ENCODE measurements around the gene IREB2.

IREB2 gene

DNA sequence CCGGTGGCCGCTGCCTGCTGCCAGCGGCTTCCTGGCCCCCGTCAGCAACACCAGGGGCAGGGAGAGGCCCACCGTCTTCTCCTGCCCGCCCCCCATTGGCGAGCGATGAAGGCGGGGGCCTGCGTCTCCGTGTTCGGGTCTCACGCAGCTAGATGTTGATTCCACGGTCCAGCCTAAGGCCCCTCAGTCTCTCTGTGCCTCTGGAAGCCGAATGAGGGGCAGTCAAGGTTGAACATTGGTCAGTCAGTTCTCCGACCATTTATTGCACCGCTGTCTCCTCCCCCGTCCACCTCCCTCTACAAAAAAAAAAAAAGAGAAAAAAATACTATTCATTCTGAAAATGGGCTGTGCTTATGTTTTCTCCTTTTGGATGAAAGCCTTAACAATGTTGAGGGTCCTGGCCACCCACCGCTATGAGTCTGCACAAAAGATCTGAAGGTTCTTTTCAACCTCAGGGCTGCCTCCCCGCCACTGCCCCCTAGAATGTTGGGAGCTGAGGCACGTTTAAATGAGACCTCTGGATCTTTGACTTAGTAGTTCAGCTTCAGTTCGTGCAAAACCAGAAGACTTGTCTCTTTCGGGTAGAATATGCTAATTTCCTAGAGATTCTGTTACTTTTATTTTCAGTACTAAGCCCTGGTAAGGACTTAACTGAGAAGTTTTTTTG lies 736 bp downstream of the IREB2 start:
- no peak for DNase-seq (ENCODE audit: low read depth)
- TF ChIP-seq, protein P1, sequence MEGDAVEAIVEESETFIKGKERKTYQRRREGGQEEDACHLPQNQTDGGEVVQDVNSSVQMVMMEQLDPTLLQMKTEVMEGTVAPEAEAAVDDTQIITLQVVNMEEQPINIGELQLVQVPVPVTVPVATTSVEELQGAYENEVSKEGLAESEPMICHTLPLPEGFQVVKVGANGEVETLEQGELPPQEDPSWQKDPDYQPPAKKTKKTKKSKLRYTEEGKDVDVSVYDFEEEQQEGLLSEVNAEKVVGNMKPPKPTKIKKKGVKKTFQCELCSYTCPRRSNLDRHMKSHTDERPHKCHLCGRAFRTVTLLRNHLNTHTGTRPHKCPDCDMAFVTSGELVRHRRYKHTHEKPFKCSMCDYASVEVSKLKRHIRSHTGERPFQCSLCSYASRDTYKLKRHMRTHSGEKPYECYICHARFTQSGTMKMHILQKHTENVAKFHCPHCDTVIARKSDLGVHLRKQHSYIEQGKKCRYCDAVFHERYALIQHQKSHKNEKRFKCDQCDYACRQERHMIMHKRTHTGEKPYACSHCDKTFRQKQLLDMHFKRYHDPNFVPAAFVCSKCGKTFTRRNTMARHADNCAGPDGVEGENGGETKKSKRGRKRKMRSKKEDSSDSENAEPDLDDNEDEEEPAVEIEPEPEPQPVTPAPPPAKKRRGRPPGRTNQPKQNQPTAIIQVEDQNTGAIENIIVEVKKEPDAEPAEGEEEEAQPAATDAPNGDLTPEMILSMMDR (IDR thresholded peaks at IDR 0.05; ENCODE audit: control insufficient read depth, insufficient read depth, low read depth, low read length, missing control alignments), result peak; percentile 46

DNA sequence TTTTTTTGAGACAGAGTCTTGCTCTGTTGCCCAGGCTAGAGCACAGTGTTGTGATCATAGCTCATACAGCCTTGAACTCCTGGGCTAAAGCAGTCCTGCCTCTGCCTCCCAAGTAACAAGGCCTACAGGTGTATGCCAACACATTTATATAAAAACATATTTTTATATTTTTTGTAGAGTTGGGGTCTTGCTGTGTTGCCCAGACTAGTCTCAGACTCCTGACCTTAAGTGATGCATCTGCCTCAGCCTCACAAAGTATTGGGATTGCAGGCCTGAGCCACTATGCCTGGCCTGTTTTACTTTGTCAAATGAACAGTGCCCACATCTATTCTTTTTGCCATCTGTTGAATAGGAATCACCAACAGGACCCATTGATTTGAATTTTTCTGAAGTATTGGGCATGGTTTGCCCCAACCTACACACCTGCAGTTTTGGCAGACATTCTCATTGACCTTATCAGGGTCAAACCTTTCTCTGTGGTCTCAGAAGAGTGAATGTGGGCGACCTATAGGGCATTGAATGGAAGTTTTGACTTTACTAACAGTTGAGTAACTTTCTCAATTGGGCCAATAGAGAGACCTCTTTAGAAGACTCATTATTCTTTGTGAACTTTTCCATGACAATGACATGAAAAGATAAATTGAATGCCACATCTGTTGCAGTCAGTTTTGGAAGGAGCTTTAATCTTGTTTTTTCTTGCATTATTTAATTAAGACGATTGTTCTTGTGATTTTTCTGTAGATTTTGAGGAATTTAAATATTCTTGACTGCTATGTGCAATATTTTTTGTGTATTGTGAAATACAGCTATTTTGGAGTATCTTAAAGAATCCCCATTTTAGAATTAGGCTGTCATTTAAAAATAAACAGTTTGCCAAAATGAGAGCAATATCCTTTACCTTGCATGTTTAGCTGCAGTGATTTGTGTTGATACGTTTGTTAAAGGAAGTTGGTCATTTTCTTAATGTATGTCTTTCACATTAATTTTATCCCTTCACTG lies 2.7 kb downstream of the IREB2 start:
- TF ChIP-seq, protein P1 (IDR thresholded peaks at IDR 0.05; ENCODE audit: control insufficient read depth, insufficient read depth, low read depth, low read length, missing control alignments), result no peak
- no peak for DNase-seq (ENCODE audit: low read depth)
- H3K4me3 ChIP-seq (ENCODE audit: control insufficient read depth, low read depth, low read length), result no peak overlapping the region

More for the DNA sequence above, 736 bp downstream of the IREB2 start:
- H3K4me3 ChIP-seq (ENCODE audit: control insufficient read depth, low read depth, low read length), result peak overlapping the region; percentile 97

DNA sequence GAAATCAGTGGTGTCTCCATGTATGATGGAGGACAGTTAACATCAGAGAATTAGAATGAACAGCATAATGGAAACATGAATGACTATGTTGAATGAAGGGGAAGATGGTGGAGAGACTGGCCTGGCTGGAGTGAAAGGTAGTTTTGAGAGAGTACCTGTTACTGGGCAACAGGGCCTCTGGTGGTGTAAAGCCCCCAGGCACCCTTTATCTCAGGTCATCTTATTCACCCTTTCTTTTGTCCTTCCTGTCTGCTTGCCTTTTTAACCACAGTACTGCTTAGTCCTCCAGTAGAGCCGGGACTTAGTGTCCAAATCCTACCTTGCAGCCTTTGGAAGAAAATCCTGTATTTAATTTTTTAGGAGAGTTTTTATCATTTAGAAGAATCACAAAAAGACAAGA lies 6.2 kb downstream of the IREB2 start:
- TF ChIP-seq, protein P1 (IDR thresholded peaks at IDR 0.05; ENCODE audit: control insufficient read depth, insufficient read depth, low read depth, low read length, missing control alignments), result no peak
- no peak overlapping the region for H3K4me3 ChIP-seq (ENCODE audit: control insufficient read depth, low read depth, low read length)
- no peak for DNase-seq (ENCODE audit: low read depth)

DNA sequence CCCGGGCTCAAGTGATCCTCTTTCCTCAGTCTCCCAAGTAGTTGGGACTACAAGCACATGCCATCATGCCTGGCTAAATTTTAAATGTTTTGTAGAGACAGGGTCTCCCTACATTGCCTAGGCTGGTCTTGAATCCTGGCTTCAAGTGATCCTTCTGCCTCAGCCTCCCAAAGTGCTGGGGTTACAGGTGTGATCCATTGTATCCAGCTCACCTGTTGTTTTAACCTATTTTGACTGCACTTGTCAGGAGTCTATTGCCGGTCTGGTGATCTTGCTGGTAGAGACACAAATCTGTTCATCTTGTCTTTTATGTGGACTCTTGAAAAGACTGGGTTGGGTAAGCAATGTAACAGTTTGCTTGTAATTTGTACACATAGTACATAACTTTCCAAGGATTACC lies 7.9 kb downstream of the IREB2 start:
- TF ChIP-seq, protein P1 (IDR thresholded peaks at IDR 0.05; ENCODE audit: control insufficient read depth, insufficient read depth, low read depth, low read length, missing control alignments), result no peak
- DNase-seq (ENCODE audit: low read depth), result no peak
- H3K4me3 ChIP-seq (ENCODE audit: control insufficient read depth, low read depth, low read length), result no peak overlapping the region

DNA sequence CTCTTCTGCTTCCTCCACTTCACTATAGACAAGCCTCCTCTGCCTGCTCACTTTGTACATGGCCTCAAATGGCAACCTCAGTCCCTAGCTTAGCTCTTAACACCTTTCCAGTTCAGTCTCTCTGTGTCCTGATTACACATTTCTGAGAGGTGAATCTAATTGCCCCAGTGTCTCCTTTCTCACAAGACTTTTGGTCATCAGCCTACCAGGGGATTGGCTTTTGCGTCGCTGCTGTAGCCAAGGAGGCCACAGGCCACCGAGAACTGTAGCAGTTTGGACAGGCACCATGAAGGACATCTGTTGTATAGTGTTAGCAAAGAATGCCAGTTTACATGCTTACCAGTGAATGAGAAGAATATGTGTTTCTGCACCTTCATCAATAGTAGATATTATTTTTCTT lies 8.5 kb downstream of the IREB2 start:
- TF ChIP-seq, protein P1 (IDR thresholded peaks at IDR 0.05; ENCODE audit: control insufficient read depth, insufficient read depth, low read depth, low read length, missing control alignments), result no peak

DNA sequence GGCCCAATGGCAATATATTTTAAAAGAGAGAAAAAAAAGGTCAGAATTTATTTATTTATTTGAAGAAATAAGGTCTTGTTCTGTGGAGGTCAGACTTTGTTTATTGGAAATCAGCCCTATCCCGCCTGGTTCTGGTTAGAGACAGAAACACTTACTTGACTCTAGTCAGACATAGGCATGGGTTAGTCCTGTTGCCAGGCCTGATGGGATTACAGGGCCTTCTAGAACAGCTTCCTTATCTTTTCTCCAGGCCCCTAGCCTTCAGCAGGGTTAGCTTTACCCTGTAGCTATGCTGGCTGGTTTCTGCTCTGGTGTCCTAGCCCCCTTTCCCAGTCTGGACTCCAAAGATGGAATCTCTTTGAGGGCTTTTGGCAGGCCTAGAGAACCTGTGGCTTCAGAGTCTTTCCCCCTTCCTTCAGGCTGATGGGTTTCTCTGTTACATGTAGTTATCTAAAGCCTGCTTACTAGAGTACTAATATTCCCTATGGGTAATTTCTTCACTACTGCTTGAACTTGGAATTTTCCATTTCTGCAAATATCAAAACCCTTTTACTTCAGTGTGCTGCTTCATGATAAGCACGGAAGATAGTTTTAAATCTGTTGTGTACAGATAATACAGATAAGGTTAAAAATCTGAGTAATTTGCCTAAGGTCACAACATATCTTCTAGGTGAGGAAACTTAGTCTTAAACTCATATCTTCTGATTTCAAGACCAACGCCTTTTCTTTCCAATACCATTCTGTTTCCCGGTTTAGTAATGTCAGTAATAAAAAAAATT lies 10.6 kb downstream of the IREB2 start:
- DNase-seq (ENCODE audit: low read depth), result no peak
- H3K4me3 ChIP-seq (ENCODE audit: control insufficient read depth, low read depth, low read length), result no peak overlapping the region
- TF ChIP-seq, protein P1 (IDR thresholded peaks at IDR 0.05; ENCODE audit: control insufficient read depth, insufficient read depth, low read depth, low read length, missing control alignments), result no peak

More for the DNA sequence above, 8.5 kb downstream of the IREB2 start:
- no peak overlapping the region for H3K4me3 ChIP-seq (ENCODE audit: control insufficient read depth, low read depth, low read length)
- no peak for DNase-seq (ENCODE audit: low read depth)

Measured in AG09309 (cell line).